ENCODE results near the gene ATP5F1A.
"Not testable (repeated sequence)": the region's sequence is repeated elsewhere in the genome, so short reads cannot be mapped to it uniquely, and the experiment has no call there.

ATP5F1A gene

DNA sequence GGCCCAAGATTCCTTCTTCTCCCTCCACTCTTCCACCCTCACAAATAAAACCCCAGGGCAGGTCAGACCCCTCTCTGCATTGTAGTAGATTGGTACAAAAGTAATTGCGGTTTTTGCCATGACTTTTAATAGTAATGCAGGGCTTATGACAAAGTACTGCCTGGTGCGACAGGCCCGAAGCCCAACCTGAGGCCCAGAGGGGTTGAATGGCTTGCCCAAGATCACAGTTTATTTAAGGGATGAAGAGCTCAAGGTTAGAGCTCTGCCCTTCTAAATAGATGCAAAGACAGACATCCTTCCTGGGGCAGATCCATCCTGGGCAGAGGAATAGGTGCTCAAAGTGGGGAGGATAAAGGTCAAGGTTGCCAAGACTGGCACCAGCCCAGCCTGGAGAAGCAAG is 25.1 kb downstream of the ATP5F1A start:
- no peak for DNase-seq

DNA sequence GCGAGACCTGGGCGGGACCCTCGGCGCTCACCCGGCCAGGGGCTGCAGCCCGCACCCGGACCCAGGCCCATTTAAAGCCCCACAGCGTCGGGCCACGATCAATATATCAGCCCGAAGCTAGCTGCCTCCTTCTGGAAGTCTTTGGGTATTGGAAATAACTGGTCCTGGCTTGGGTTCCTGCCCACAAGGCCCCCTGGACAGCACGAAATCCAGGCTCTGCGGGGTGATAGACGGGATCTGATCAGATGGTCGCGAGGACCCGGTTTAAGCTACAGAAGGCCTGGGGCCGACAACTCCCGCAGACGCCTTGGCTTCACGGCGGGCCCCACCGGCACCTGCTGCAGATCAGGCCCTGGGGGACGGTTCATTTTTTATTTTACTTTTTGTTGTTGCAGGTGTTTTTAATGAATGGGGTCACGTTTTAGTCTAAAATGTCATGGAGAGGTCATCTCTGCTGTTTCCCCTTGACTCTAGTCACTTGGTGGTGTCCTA is 25.7 kb downstream of the ATP5F1A start:
- no peak for DNase-seq

DNA sequence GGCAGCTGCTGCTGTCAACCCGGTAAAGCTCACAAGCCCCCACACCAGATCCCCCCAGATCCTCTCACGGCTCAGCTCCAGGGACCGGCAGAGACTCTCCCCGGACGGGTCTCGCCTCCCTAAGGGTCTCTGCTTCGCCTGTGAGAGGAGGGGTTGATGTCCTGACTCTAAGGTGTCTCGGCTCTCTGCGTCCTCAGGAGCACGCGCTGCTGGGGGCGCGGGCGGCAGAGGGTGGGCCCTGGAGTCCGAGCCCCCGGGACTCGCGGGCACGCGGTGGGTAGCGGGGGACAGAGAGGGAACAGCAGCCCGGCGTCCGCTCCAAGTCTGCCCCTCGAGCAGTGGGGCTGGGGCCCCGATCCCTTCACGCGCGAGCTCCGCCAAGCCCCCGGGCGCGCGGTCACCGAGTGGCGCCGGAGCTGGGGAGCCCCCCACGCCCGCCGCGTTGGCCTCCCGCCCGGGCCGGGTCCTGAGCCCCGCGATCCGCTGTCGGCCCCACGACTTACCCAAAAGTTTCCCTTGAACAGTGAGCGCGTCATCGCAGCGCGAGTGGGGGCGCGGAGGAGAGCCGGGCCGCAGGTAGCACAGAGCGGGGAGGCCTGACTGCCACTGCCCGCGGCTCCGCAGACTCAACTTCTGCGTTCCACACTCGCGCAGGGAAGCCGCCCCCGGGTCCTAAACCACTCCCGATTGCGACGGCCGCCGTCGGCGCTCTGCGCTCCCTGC is 26.3 kb downstream of the ATP5F1A start, which contains the start of gene PSTPIP2:
Gene PSTPIP2 (minus strand): TSS at position 608 of the 723 bp plus-strand sequence. CDS start 72 bp downstream, at position 536.
- peak; percentile 10 to 62 (median 33) for DNase-seq

- DNase-seq = no peak
Observed at GRCh38 chr18:46070815-46071652, 27.1 kb downstream of the ATP5F1A start.

DNA sequence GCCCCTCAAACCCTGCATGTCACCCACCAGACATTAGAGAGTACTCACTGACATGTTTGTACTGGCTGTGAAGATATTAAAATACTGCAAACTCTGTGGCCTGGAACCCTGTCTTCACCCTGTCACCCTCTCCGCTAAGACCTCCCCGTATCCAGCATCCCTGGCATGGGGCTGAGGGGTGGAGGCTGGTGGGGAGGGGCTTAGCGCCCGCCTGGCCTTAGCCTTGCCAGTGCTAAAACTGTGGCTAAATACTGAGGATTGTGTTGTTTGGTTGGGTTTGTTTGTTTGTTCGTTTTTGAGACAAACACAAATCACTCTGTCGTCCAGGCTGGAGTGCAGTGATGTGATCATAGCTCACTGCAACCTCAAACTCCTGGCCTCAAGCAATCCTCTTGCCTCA is 27.9 kb downstream of the ATP5F1A start:
- no peak for DNase-seq

DNA sequence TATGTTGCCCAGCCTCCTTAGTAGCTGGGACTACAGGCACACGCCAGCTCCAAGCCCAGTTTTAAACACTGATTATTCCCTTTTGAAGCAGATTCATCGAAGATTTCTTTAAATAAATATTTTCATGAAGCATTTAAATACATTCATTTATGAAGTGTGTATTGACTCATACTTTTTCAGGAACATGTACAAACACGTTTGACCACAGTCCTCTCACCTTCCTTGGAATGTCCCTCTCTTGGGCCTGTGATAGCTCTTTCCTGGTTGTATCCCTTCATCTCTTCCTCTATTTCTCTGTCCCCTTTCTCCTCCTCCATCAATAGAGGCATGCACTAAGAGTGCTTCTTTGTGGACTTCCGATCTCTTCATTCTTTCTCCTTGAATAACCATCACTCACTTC is 28.6 kb downstream of the ATP5F1A start:
- DNase-seq = no peak

- no peak for DNase-seq
Observed at GRCh38 chr18:46068763-46069162, 29.3 kb downstream of the ATP5F1A start.

DNA sequence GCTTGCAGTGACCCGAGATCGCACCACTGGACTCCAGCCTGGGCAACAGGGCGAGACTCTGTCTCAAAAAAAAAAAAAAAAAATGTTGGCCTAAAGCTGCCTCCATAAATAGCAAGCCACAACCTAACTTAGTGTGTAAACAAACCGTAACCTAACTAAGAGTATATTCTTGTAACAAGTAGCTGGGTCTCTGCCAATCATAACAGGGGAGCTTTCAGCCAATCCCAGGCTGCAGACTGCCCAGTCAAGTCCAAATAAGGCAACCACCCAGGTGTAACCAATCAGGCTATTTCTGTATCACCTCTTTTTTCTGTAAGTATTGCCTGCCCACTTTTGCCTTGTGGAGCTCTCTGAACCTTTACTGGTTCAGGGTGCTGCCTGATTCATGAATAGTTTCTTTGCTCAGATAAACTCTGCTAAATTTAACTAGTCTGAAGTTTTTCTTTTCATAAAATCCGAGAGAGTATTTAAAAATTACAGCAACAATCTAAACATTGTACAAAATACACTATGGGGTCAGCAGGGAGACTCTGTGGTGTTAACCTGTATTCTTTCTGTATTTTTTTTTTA is 30.6 kb downstream of the ATP5F1A start:
- no peak for DNase-seq

- DNase-seq = no peak
Observed at GRCh38 chr18:46062781-46063180, 35.3 kb downstream of the ATP5F1A start.

GRCh38 chr18:46061796-46062195 is 36.3 kb downstream of the ATP5F1A start:
- no peak for DNase-seq

GRCh38 chr18:46061387-46061786 is 36.7 kb downstream of the ATP5F1A start:
- DNase-seq = no peak

GRCh38 chr18:46060359-46060841 is 37.7 kb downstream of the ATP5F1A start:
- no peak for DNase-seq

DNA sequence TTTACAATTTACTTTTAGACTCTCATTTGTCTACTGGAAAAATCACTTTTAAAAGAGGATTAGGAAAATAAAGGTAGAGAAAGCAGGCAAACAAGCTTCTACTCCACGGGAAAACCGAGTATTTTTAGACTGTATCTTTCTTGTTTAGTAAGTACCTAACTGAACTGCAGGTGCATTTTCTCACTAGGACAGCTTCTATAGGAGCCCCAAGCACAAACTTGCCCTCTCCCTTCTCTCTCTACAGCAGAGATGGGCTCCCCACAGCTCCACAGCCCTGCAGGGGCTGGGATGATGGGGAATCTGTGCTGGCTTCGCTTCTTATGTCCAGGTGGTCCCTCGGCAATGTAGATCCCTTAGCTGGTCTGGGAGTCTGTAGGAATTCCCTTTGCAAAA is 42.3 kb downstream of the ATP5F1A start:
- no peak for DNase-seq

DNA sequence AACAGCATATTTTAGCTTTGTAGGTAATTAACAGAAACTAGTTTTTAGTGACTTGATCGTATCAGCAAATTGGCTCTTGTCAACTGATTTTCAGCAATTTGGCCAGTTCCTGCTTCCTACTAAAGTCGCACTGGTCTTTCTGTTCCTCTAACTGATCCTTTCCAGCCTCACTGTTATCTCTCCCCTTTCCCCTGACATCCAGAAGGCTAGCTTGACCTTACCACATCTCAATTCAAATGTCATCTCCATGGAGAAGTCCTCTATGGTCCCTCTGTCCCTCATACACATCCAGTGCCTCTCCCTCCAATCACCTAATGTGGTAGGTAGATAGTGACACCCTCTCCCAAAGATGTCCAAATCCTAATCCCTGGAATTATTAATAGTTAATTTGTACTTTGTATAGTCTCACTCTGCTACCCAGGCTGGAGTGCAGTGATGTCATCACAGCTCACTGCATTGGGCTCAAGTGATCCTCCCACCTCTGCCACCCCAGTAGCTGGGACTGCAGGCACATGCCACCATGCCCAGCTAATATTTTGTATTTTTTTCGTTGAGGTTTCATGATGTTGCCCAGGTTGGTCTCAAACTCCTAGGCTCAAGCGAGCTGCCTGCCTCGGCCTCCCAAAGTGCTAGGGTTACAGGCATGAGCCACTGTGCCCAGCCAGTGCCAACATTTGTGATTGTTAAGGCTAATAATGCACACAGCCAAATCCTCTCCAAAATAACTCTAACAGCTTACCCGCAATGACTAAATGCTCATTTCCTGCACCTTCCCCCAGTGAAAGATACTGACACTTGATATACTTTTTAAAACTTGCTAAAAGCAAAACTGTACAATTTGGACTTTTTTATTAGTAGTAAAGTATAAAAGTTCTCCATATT is 42.9 kb downstream of the ATP5F1A start:
- DNase-seq = no peak

GRCh38 chr18:46053368-46054095 is 44.6 kb downstream of the ATP5F1A start:
- DNase-seq = no peak

- DNase-seq = no peak
Observed at GRCh38 chr18:46051731-46052461, 46.2 kb downstream of the ATP5F1A start.

- no peak for DNase-seq
Observed at GRCh38 chr18:46050268-46050667, 47.8 kb downstream of the ATP5F1A start.

- no peak for DNase-seq
Observed at GRCh38 chr18:46048641-46049040, 49.5 kb downstream of the ATP5F1A start.

GRCh38 chr18:46047369-46047768 is 50.7 kb downstream of the ATP5F1A start:
- DNase-seq = not testable (repeated sequence)

- no peak for DNase-seq
Observed at GRCh38 chr18:46046688-46047087, 51.4 kb downstream of the ATP5F1A start.

DNA sequence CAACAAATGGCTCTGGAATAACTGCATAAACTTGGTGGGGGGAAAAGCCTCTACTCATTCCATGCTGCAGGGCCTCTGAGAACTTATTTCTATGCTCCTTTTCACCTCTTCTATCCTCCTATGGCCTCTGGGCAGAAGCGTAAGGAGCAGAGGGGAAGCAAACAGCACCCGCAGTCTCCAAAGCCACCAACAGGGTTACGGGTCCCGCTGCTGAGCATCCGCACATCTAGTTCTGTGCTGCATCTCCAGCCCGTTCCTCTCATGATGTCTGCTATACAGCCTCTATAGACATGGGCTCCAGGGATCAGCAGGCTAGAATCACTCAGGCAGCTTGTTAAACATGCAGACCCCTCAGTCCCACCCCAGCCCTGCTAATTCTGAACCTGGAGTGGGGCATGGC is 52.0 kb downstream of the ATP5F1A start:
- DNase-seq = no peak

Measured in activated naive CD4-positive, alpha-beta T cell (primary cell).